NCI-H2107 (cell line): ENCODE data around the gene YES1.
"Not testable (repeated sequence)": the region's sequence is repeated elsewhere in the genome, so short reads cannot be mapped to it uniquely, and the experiment has no call there.

Experiments
- DNase-seq: peaks from one replicate; lab custom pipeline; 2025; lab: John Stamatoyannopoulos, UW

Gene YES1

GRCh38 chr18:784470-785172 lies 27.4 kb downstream of the YES1 start:
- no peak for DNase-seq

- no peak for DNase-seq
These were observed 33.7 kb downstream of the YES1 start for GRCh38 chr18:778194-778927.

GRCh38 chr18:777021-777420 lies 35.0 kb downstream of the YES1 start:
- DNase-seq = no peak

- DNase-seq = not testable (repeated sequence)
These were observed 36.0 kb downstream of the YES1 start for GRCh38 chr18:776044-776443.

- no peak for DNase-seq
These were observed 37.2 kb downstream of the YES1 start for GRCh38 chr18:774811-775210.

GRCh38 chr18:773980-774624 lies 37.9 kb downstream of the YES1 start:
- DNase-seq = no peak

GRCh38 chr18:770583-770961 lies 41.5 kb downstream of the YES1 start:
- no peak for DNase-seq

GRCh38 chr18:767961-768360 lies 44.1 kb downstream of the YES1 start:
- DNase-seq = no peak

GRCh38 chr18:767084-767882 lies 44.8 kb downstream of the YES1 start:
- DNase-seq = no peak

- no peak for DNase-seq
These were observed 45.5 kb downstream of the YES1 start for GRCh38 chr18:766550-766860.

GRCh38 chr18:765764-766549 lies 46.1 kb downstream of the YES1 start:
- no peak for DNase-seq

- not testable (repeated sequence) for DNase-seq
These were observed 52.2 kb downstream of the YES1 start for GRCh38 chr18:759864-760263.

- DNase-seq = no peak
These were observed 56.5 kb downstream of the YES1 start for GRCh38 chr18:755506-755905.

GRCh38 chr18:754656-755055 lies 57.4 kb downstream of the YES1 start:
- no peak for DNase-seq

- DNase-seq = no peak
These were observed 61.6 kb downstream of the YES1 start for GRCh38 chr18:750456-750855.

- DNase-seq = no peak
These were observed 67.0 kb downstream of the YES1 start for GRCh38 chr18:744832-745597.

GRCh38 chr18:741931-742512 lies 70.0 kb downstream of the YES1 start:
- DNase-seq = no peak

- no peak for DNase-seq
These were observed 79.7 kb downstream of the YES1 start for GRCh38 chr18:732371-732770.

- no peak for DNase-seq
These were observed 80.9 kb downstream of the YES1 start for GRCh38 chr18:731185-731584.

GRCh38 chr18:730692-731091 lies 81.3 kb downstream of the YES1 start:
- no peak for DNase-seq

GRCh38 chr18:730120-730519 lies 81.9 kb downstream of the YES1 start:
- not testable (repeated sequence) for DNase-seq
